Chondrocyte (in vitro differentiated cells): Measurements from ENCODE around the gene PRR18. TPM values are rescaled to one million over a fixed set of nuclear protein-coding genes. Genes with fewer than 3 reads are reported as not detected.

Experiments used
- DNase-seq: peaks from one replicate; pipeline ENCODE4 v3.0.0; 2021; ENCODE audit warnings: mixed read lengths, low spot score
- H3K27ac Mint-ChIP-seq: one replicate; pipeline ENCODE4 v1.8.0; 2021; ENCODE audit warnings: mild to moderate bottlenecking, moderate library complexity, mixed read lengths; ENCODE audit not compliant: unreplicated experiment
- H3K27me3 Mint-ChIP-seq: 2 replicates; pipeline ENCODE4 v1.8.0; 2021; ENCODE audit warnings: low read depth, mixed read lengths
- H3K36me3 Mint-ChIP-seq: 2 replicates; pipeline ENCODE4 v1.8.0; 2021; ENCODE audit warnings: low read depth, mixed read lengths
- H3K4me1 Mint-ChIP-seq: 2 replicates; pipeline ENCODE4 v1.8.0; 2021; ENCODE audit warnings: low read depth, mild to moderate bottlenecking, mixed read lengths
- H3K4me3 Mint-ChIP-seq: one replicate; pipeline ENCODE4 v1.8.0; 2021; ENCODE audit warnings: mild to moderate bottlenecking, moderate library complexity, mixed read lengths; ENCODE audit not compliant: unreplicated experiment
- H3K9me3 Mint-ChIP-seq: 2 replicates; pipeline ENCODE4 v1.8.0; 2021; ENCODE audit warnings: low read depth, mixed read lengths
- CTCF ChIP-seq: fragments of 200-600 bp; sonication (generic); IDR thresholded peaks from 2 replicates; pipeline ENCODE4 v1.5.0; 2021; ENCODE audit warnings: antibody characterized with exemption, mild to moderate bottlenecking, moderate library complexity
- long read RNA-seq: library from polyadenylated mRNA; stranded (forward); transcript quantifications from one replicate; pipeline ENCODE4 v2.0.0, GENCODE V29; 2021
- total RNA-seq: library from RNA; stranded (reverse); gene quantifications from 3 replicates; pipeline ENCODE4 v1.2.1, GENCODE V29; 2021

PRR18 gene, protein sequence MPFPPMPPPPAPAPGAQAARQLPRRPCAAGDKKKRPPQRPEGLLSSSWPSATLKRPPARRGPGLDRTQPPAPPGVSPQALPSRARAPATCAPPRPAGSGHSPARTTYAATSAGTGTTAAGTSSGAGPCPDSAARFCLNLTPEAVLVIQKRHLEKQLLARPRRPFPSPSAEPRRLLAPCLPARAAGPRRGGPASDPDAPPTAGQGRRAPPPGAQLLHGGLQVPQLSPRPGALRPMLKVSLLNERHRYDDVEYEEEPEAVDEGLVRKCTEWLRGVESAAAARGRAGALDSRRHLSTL
- 0.36 to 0.70 TPM in 2 of 3 replicates, not detected in the other for total RNA-seq
- long read RNA-seq, partial matches to known transcripts = 0 of 3 reads
- long read RNA-seq, other reads (novel, unspliced or antisense) = 0 of 3 reads

- no peak for DNase-seq
- TF ChIP-seq CTCF = no peak
- Mint-ChIP-seq H3K27ac (no peak within 1 kb of the TSS), H3K27me3 (peaks cover 26% of the 10 kb centered on the region), H3K4me1 (peaks cover 7% of the 10 kb centered on the region), H3K9me3 (no peaks in the 10 kb centered on the region), H3K4me3 (peak within 1 kb of the TSS; percentile 55), H3K36me3 (no peaks in the 10 kb centered on the region)
Measured at GRCh38 chr6:166308033-166308768, at the start of gene PRR18. Gene PRR18, minus strand, starts transcription at chr6:166308392. Its CDS starts 250 bp downstream, at chr6:166308142.

GRCh38 chr6:166355552-166355951, 47.4 kb upstream of the PRR18 start:
- no peak for TF ChIP-seq CTCF
- Mint-ChIP-seq H3K4me3 (no peak overlapping the region), H3K4me1 (peaks cover 9% of the 10 kb centered on the region), H3K27me3 (peaks cover 8% of the 10 kb centered on the region), H3K36me3 (peaks cover 2% of the 10 kb centered on the region), H3K9me3 (peaks cover 12% of the 10 kb centered on the region), H3K27ac (no peak overlapping the region)
- DNase-seq = no peak

DNA sequence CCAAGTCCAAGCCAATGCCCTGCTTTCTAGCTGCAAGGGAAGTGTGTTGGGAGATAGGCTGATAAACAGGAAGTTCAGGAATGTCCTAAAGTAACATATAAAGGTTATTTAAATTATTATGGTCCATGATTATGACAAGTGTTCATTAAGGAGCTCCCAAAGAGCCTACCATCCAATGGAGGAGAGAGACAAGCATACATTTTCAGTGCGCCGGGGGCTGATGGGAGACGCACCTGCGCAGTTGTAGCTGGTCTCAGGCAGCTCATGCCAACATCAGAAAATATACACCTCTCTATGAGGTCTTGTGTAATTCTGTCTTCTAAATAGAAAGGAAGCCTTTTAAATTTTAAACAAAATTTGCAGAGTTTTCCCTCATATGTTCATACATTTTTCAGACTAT, 46.8 kb upstream of the PRR18 start:
- no peak for DNase-seq
- Mint-ChIP-seq H3K27ac (no peak overlapping the region), H3K4me3 (no peak overlapping the region), H3K36me3 (peaks cover 2% of the 10 kb centered on the region), H3K9me3 (peaks cover 16% of the 10 kb centered on the region), H3K4me1 (peaks cover 3% of the 10 kb centered on the region), H3K27me3 (peaks cover 8% of the 10 kb centered on the region)
- TF ChIP-seq CTCF = no peak

GRCh38 chr6:166354143-166354542, 46.0 kb upstream of the PRR18 start:
- TF ChIP-seq CTCF = no peak
- H3K27ac Mint-ChIP-seq = no peak overlapping the region
- no peak overlapping the region for H3K4me3 Mint-ChIP-seq
- peaks cover 24% of the 10 kb centered on the region for H3K9me3 Mint-ChIP-seq
- H3K36me3 Mint-ChIP-seq = peaks cover 2% of the 10 kb centered on the region
- peaks cover 8% of the 10 kb centered on the region for H3K27me3 Mint-ChIP-seq
- H3K4me1 Mint-ChIP-seq = no peaks in the 10 kb centered on the region
- no peak for DNase-seq

- no peak overlapping the region for H3K4me3 Mint-ChIP-seq
- no peak overlapping the region for H3K27ac Mint-ChIP-seq
- peaks cover 8% of the 10 kb centered on the region for H3K27me3 Mint-ChIP-seq
- TF ChIP-seq CTCF = no peak
- no peak for DNase-seq
- peaks cover 24% of the 10 kb centered on the region for H3K9me3 Mint-ChIP-seq
- peaks cover 2% of the 10 kb centered on the region for H3K36me3 Mint-ChIP-seq
- no peaks in the 10 kb centered on the region for H3K4me1 Mint-ChIP-seq
Measured at GRCh38 chr6:166353507-166353906, 45.3 kb upstream of the PRR18 start.
